H1 (cell line): Measurements from ENCODE around the gene PRR19. TPM values are rescaled to one million over a fixed set of nuclear protein-coding genes. Genes with fewer than 3 reads are reported as not detected.

Source experiments
- EGR1 ChIP-seq: IDR thresholded peaks from 2 replicates; pipeline ENCODE4 v1.6.1; 2011; ENCODE audit warnings: low read depth, low read length, borderline replicate concordance
- SAP30 ChIP-seq: fragments of 300-600 bp; sonication (generic); IDR thresholded peaks from 2 replicates; pipeline ENCODE4 v1.7.1; 2012; ENCODE audit warnings: low read length, moderate library complexity, mild to moderate bottlenecking, inconsistent platforms; ENCODE audit not compliant: insufficient read depth, insufficient replicate concordance
- polyA plus RNA-seq, 7 experiments: library from polyadenylated mRNA; depleted of rRNA in 3 of 7; stranded (reverse) in 5 of 7; unstranded in 2 of 7; fragments of >200 nt in 5 of 7; fragments of 200-250 nt in 2 of 7; gene quantifications; 1 replicate in 5 of 7; 2 replicates in 1 of 7; 4 replicates in 1 of 7; pipeline versions ENCODE4 v1.2.1 to v1.2.3, GENCODE V29; 2011 to 2013; ENCODE audit warnings: missing spikeins in 2 of 7, mixed read lengths in 2 of 7
- total RNA-seq: library from RNA; stranded (reverse); fragmentation: NEBNext Ultra II Directional; extraction: Animal tissue kit (Norgen Biotek cat#: 25700); gene quantifications from 2 replicates; pipeline ENCODE4 v1.2.1, GENCODE V29; 2021
- TF ChIP-seq, protein P1 (sequence below): IDR thresholded peaks from 2 replicates; pipeline ENCODE4 v1.6.1; 2012; ENCODE audit warnings: inconsistent platforms

Gene PRR19
- total and polyA plus RNA-seq, 2 of the 8 experiments (the other 6 are each of a cell fraction or from before 2014, with no cell fraction given): 7.2 to 7.5 TPM

DNA sequence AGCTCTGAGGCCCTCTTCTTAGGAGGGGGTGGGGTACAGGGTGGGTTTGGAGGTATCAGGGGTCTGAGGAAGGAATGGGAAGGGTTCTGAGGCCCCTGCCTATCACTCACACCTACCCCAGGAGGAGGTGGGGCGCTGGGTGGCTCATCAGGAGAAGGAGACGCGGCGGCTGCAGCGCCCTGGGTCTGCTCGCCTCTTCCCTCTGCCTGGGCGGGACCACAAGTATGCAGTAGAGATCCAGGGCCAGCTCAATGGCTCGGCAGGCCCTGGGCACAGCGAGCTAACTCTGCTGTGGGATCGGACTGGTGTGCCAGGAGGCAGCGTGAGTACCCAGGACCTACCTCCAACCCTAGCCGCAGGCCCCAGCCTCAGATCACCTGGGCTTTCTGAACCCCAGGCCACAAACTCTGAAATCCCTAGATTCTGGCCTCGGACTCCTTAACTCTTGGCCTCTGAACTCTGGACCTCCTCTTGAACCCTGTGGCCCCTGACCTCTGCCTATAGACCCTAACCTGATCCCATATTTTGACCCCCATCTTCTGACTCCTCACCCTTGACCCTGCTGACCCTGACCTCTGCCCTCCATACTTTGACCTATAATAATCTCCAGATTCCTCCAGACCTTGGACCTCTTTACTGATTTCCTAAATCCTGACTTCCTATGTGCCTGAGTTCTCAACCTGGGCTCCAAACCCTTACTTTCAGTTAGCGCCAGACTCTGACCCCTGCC is 47.6 kb downstream of the PRR19 start (continued):
- TF ChIP-seq, protein P1, sequence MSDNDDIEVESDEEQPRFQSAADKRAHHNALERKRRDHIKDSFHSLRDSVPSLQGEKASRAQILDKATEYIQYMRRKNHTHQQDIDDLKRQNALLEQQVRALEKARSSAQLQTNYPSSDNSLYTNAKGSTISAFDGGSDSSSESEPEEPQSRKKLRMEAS: no peak
- TF ChIP-seq EGR1: no peak
- no peak for TF ChIP-seq SAP30
